ENCODE data around the gene SLC19A3. TPM values are rescaled to one million over a fixed set of nuclear protein-coding genes. Genes with fewer than 3 reads are reported as not detected.
"Not testable (repeated sequence)": the region's sequence is repeated elsewhere in the genome, so short reads cannot be mapped to it uniquely, and the experiment has no call there.

The SLC19A3 gene
- total and polyA plus RNA-seq, 9 donors = 0.73 to 5.6 (median 2.8) TPM

DNA sequence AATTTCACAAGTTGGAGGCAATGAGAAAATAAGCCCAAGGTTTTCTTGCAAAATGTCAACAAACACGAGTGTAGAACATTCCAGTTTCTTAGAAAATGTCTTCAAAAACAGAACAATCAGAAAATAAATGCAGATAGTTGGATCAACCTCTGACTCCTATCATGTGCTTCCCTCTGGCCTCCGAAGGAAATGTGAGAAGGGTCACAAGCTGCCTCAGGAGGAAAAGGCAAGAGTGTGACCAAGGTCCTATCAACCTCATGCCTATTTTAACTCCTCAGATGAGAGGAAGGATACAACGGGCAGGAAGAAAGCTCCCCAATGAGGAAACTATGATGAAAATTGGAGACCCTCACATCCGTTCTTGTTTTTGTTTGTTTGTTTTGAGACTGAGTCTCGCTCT, 43.3 kb downstream of the SLC19A3 start:
- TF ChIP-seq EP300 (IDR thresholded peaks at IDR 0.05) (no peak), POLR2A (IDR thresholded peaks at IDR 0.05) (no peak)
- TF ChIP-seq, protein P1, sequence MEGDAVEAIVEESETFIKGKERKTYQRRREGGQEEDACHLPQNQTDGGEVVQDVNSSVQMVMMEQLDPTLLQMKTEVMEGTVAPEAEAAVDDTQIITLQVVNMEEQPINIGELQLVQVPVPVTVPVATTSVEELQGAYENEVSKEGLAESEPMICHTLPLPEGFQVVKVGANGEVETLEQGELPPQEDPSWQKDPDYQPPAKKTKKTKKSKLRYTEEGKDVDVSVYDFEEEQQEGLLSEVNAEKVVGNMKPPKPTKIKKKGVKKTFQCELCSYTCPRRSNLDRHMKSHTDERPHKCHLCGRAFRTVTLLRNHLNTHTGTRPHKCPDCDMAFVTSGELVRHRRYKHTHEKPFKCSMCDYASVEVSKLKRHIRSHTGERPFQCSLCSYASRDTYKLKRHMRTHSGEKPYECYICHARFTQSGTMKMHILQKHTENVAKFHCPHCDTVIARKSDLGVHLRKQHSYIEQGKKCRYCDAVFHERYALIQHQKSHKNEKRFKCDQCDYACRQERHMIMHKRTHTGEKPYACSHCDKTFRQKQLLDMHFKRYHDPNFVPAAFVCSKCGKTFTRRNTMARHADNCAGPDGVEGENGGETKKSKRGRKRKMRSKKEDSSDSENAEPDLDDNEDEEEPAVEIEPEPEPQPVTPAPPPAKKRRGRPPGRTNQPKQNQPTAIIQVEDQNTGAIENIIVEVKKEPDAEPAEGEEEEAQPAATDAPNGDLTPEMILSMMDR (IDR thresholded peaks at IDR 0.05) = no peak
- intact Hi-C loops (cut with DNase I) = loop anchor here in 1 of 4 donors (1.0 kb wide), 1 partner anchor 39 kb away; no protein-coding TSS in a partner anchor
- 39 to 57% (median 50%) methylated on average over 5 of the region's 5 CpGs for WGBS, 3 donors

DNA sequence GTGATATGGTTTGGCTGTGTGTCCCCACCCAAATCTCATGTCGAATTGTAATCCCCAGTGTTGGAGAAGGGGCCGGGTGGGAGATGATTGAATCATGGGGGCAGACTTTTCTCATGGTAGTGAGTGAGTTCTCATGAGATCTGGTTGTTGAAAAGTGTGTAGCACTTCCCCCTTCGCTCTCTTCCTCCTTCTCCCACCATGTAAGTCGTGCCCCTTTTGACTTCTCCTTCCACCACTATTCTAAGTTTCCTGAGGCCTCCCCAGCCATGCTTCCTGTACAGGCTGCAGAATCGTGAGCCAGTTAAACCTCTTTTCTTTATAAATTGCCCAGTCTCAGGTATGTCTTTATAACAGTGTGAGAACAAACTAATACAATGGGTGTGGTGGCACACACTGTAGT, 44.2 kb downstream of the SLC19A3 start:
- not testable (repeated sequence) for H3K27me3 ChIP-seq; H3K9me3 ChIP-seq; H3K36me3 ChIP-seq; DNase-seq; H3K27ac ChIP-seq; H3K4me1 ChIP-seq (ENCODE audit: insufficient read depth); H3K4me3 ChIP-seq
- 87 to 89% (median 89%) methylated on average over 5 of the region's 5 CpGs for WGBS, 3 donors
- intact Hi-C loops (cut with DNase I) = loop anchor here in 1 of 4 donors (1.0 kb wide), 1 partner anchor 38 kb away; no protein-coding TSS in a partner anchor

More for the DNA sequence above, 43.3 kb downstream of the SLC19A3 start:
- no peak for DNase-seq
- no peak overlapping the region for H3K4me3 ChIP-seq
- H3K27me3 ChIP-seq = no peaks in the 10 kb centered on the region
- H3K4me1 ChIP-seq (ENCODE audit: insufficient read depth) = no peaks in the 10 kb centered on the region
- H3K36me3 ChIP-seq = no peaks in the 10 kb centered on the region
- no peak overlapping the region for H3K27ac ChIP-seq
- no peaks in the 10 kb centered on the region for H3K9me3 ChIP-seq

DNA sequence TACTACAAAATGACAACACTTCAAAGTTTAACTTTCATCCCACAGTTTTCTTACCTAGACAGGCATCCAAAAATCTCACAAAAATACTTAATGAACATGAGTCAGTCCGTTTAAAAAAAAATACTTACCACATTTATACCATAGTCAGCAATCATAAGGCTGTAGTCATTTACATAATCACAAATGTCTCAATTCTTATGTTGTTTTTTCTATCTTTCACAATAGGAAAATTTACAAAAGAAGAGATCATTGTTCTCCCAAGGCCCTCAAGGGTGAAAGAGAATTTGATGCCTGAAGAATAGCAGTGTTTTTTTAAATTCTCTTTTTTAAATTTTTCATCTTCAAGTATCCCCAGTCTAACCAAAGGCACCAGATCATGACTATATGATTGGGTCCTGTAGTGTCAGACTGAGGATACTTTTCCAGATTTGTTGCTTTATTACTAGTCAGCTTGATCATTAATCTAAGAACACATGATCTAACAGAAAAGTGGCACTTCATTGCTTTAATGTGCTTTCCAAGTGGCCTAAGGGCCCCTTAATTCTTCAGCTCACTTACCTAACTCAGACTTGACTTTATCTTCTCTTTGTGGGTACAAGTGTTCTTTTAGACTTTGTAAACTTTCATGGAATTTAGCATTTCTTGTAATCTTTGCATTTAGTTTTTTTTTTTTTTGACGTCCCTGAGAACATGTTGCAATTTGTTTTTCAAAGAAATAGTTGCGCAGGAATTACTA, 46.5 kb downstream of the SLC19A3 start:
- no peaks in the 10 kb centered on the region for H3K36me3 ChIP-seq
- intact Hi-C loops (cut with DNase I) = no loop called here
- TF ChIP-seq POLR2A (IDR thresholded peaks at IDR 0.05) (no peak), EP300 (IDR thresholded peaks at IDR 0.05) (no peak)
- TF ChIP-seq, protein P1 (IDR thresholded peaks at IDR 0.05) = no peak
- no peak overlapping the region for H3K4me3 ChIP-seq
- H3K27ac ChIP-seq = no peak overlapping the region
- H3K27me3 ChIP-seq = no peaks in the 10 kb centered on the region
- H3K9me3 ChIP-seq = no peaks in the 10 kb centered on the region
- 52 to 65% (median 57%) methylated on average over 3 of the region's 3 CpGs for WGBS, 3 donors
- no peak for DNase-seq
- no peaks in the 10 kb centered on the region for H3K4me1 ChIP-seq (ENCODE audit: insufficient read depth)

DNA sequence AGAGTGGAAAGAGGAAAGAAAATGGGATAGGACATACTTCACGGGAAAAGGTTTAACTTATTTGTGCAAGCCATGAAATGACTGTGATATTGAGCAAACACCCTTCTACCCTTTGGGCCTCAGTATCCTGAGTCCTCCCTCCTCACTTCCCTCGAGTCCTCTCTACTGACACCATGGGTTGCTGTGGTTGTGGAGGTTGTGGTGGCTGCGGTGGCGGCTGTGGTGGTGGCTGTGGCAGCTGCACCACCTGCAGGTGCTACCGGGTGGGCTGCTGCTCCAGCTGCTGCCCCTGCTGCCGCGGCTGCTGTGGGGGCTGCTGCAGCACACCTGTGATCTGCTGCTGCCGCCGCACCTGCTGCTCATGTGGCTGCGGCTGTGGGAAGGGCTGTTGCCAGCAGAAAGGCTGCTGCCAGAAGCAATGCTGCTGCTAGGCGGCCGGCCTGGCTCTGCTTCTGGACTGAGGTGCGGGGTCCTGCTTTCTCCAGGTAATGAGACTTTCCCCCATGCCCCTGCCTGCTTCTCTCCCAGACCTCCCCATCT, 51.1 kb downstream of the SLC19A3 start, which contains the start of gene SCYGR5:
Gene SCYGR5 (plus strand): TSS at position 174 of the 540 bp plus-strand sequence. CDS start 0 bp downstream, at position 174.
- H3K4me1 ChIP-seq (ENCODE audit: insufficient read depth); H3K36me3 ChIP-seq; DNase-seq; H3K27ac ChIP-seq; H3K9me3 ChIP-seq; H3K27me3 ChIP-seq; intact Hi-C loops (cut with DNase I); H3K4me3 ChIP-seq: not testable (repeated sequence)
- WGBS, 3 donors = 85 to 93% (median 88%) methylated on average over 13 of the region's 13 CpGs

DNA sequence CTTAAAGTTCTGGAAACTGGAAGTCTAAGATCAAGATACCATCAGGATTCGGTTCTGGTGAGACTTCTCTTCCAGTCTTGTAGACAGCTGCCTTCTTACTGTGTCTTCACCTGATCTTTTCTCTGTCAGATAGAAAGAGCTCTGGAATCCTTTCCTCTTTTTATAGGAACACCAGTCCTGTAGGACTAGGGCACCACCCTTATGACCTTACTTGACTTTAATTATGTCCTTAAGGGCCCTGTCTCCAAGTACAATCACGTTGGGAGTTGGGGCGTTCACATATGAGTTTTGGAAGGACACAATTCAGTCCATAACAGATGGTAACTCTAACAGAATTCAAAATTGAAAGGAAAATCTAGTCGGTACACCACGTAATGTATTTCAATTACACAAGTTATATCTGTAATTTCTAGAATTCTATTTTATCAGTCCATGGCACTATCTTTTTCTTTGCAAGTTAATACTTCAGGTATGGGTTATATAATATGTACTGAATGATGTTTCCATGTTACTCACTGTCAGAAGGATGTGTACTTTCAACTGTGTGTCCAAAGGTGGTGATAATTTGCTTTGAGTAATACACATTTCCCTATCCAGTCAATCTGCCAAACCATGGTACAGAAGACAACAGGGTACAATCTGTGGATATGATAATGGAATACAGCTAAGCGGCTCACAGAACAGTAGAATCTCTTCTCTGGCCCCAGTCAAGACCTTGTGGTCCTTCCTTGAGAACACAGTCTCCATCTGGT, 52.5 kb downstream of the SLC19A3 start:
- Histone ChIP-seq H3K4me3 (no peak overlapping the region), H3K36me3 (no peaks in the 10 kb centered on the region), H3K27me3 (no peaks in the 10 kb centered on the region), H3K9me3 (no peaks in the 10 kb centered on the region), H3K27ac (no peak overlapping the region), H3K4me1 (ENCODE audit: insufficient read depth) (no peaks in the 10 kb centered on the region)
- intact Hi-C loops (cut with DNase I) = no loop called here
- no peak for DNase-seq
- 78 to 86% (median 79%) methylated on average over 6 of the region's 6 CpGs for WGBS, 3 donors
- TF ChIP-seq, protein P1 (IDR thresholded peaks at IDR 0.05) = no peak
- no peak for TF ChIP-seq POLR2A (IDR thresholded peaks at IDR 0.05)
- TF ChIP-seq EP300 (IDR thresholded peaks at IDR 0.05) = no peak
